Cardiac septum (tissue), 1 donor: ENCODE results near the gene SYT5. TPM values are rescaled to one million over a fixed set of nuclear protein-coding genes. Genes with fewer than 3 reads are reported as not detected.
"Not testable (repeated sequence)": the region's sequence is repeated elsewhere in the genome, so short reads cannot be mapped to it uniquely, and the experiment has no call there.

Source experiments
- DNase-seq: peaks from one replicate; pipeline ENCODE4 v3.0.0-alpha.2; 2020; ENCODE audit warnings: low spot score
- intact Hi-C: fragments of 100-400 bp; cut with DNase I; formaldehyde crosslinking; loops from one replicate; pipeline ENCODE4 v1.14.0; 2022
- long read RNA-seq: library from polyadenylated mRNA; unstranded; transcript quantifications from one replicate; pipeline ENCODE4 v2.0.0, GENCODE V29; 2021
- total RNA-seq: library from RNA; stranded (reverse); fragmentation: NEBNext Ultra II Directional; extraction: Animal tissue kit (Norgen Biotek cat#: 25700); gene quantifications from one replicate; pipeline ENCODE4 v1.2.1, GENCODE V29; 2021
- donor health status: DM: no; HTN: no; CAD: no.

SYT5 gene
- 0.30 TPM for total RNA-seq
- long read RNA-seq, result 0 reads

- intact Hi-C loops, result no loop called here
- DNase-seq, result no peak
These were observed at the start of gene SYT5 for GRCh38 chr19:55179606-55180484. SYT5 (minus strand) TSS chr19:55180289; CDS start chr19:55179041, 1,248 bp downstream.

GRCh38 chr19:55229789-55230182, 49.7 kb upstream of the SYT5 start:
- intact Hi-C loops, result no loop called here
- DNase-seq, result no peak

- intact Hi-C loops, result no loop called here
- DNase-seq, result no peak
These were observed 49.2 kb upstream of the SYT5 start for GRCh38 chr19:55229145-55229788.

- intact Hi-C loops, result no loop called here
- DNase-seq, result no peak
These were observed 48.4 kb upstream of the SYT5 start, which contains the start of gene TMEM86B for GRCh38 chr19:55228403-55229031. TMEM86B (minus strand) TSS chr19:55228763; CDS start chr19:55228741, 22 bp downstream.

GRCh38 chr19:55228015-55228391, 47.9 kb upstream of the SYT5 start:
- no peak for DNase-seq
- intact Hi-C loops, result no loop called here

GRCh38 chr19:55227241-55228014, 47.3 kb upstream of the SYT5 start:
- intact Hi-C loops, result no loop called here
- DNase-seq, result no peak

- no peak for DNase-seq
- intact Hi-C loops, result no loop called here
These were observed 46.7 kb upstream of the SYT5 start for GRCh38 chr19:55226788-55227187.

GRCh38 chr19:55226273-55226672, 46.2 kb upstream of the SYT5 start:
- DNase-seq, result no peak
- intact Hi-C loops, result no loop called here

GRCh38 chr19:55225415-55225958, 45.4 kb upstream of the SYT5 start:
- intact Hi-C loops, result no loop called here
- DNase-seq, result no peak

- intact Hi-C loops, DNase-seq: not testable (repeated sequence)
These were observed 44.8 kb upstream of the SYT5 start for GRCh38 chr19:55224679-55225414.

GRCh38 chr19:55224038-55224665, 44.1 kb upstream of the SYT5 start:
- no peak for DNase-seq
- intact Hi-C loops, result no loop called here

GRCh38 chr19:55223291-55224037, 43.4 kb upstream of the SYT5 start:
- DNase-seq, result no peak
- intact Hi-C loops, result no loop called here

- DNase-seq, result no peak
- intact Hi-C loops, result no loop called here
These were observed 40.4 kb upstream of the SYT5 start for GRCh38 chr19:55220525-55220924.

- no peak for DNase-seq
- intact Hi-C loops, result loop anchor here (2.0 kb wide), 1 partner anchor 42 kb away; the partner anchor contains the start of gene PPP6R1
These were observed 36.5 kb upstream of the SYT5 start for GRCh38 chr19:55216461-55217198.

- intact Hi-C loops, result no loop called here
- DNase-seq, result no peak
These were observed 33.5 kb upstream of the SYT5 start for GRCh38 chr19:55213547-55213946.

GRCh38 chr19:55212447-55212846, 32.4 kb upstream of the SYT5 start:
- no peak for DNase-seq
- intact Hi-C loops, result no loop called here
